PFSK-1 (cell line): ENCODE results near the gene AK8.

ENCODE experiments used
- FOXP2 ChIP-seq: optimal IDR thresholded peaks from 2 replicates; pipeline ENCODE3; 2011; ENCODE audit warnings: borderline replicate concordance, control low read depth, inconsistent platforms; ENCODE audit not compliant: insufficient read depth; ENCODE audit errors: extremely low read length, extremely low read depth
- POLR2AphosphoS5 ChIP-seq: IDR thresholded peaks from 2 replicates; pipeline ENCODE4 v1.6.1; 2012; ENCODE audit warnings: low read depth, mild to moderate bottlenecking, control low read depth, low read length, moderate library complexity
- SIN3A ChIP-seq: IDR thresholded peaks from 2 replicates; pipeline ENCODE4 v1.6.1; 2012; ENCODE audit warnings: mild to moderate bottlenecking, low read length, moderate library complexity, borderline replicate concordance; ENCODE audit not compliant: insufficient read depth
- TAF1 ChIP-seq: IDR thresholded peaks from 2 replicates; pipeline ENCODE4 v1.6.1; 2012; ENCODE audit warnings: low read length, control low read depth, borderline replicate concordance; ENCODE audit not compliant: insufficient read depth
- TF ChIP-seq, protein P1 (sequence below), 2 experiments: IDR thresholded peaks; 2 replicates each; pipeline versions ENCODE4 v1.6.1 to v1.8.0; 2011 to 2012; ENCODE audit warnings: low read depth in 2 of 2, low read length in 2 of 2, control low read depth in 1 of 2, inconsistent platforms in 1 of 2, mild to moderate bottlenecking in 1 of 2, moderate library complexity in 1 of 2; ENCODE audit not compliant: insufficient read depth in 1 of 2

AK8 gene

GRCh38 chr9:132770770-132771310 is 107.2 kb downstream of the AK8 start:
- TF ChIP-seq, protein P1, sequence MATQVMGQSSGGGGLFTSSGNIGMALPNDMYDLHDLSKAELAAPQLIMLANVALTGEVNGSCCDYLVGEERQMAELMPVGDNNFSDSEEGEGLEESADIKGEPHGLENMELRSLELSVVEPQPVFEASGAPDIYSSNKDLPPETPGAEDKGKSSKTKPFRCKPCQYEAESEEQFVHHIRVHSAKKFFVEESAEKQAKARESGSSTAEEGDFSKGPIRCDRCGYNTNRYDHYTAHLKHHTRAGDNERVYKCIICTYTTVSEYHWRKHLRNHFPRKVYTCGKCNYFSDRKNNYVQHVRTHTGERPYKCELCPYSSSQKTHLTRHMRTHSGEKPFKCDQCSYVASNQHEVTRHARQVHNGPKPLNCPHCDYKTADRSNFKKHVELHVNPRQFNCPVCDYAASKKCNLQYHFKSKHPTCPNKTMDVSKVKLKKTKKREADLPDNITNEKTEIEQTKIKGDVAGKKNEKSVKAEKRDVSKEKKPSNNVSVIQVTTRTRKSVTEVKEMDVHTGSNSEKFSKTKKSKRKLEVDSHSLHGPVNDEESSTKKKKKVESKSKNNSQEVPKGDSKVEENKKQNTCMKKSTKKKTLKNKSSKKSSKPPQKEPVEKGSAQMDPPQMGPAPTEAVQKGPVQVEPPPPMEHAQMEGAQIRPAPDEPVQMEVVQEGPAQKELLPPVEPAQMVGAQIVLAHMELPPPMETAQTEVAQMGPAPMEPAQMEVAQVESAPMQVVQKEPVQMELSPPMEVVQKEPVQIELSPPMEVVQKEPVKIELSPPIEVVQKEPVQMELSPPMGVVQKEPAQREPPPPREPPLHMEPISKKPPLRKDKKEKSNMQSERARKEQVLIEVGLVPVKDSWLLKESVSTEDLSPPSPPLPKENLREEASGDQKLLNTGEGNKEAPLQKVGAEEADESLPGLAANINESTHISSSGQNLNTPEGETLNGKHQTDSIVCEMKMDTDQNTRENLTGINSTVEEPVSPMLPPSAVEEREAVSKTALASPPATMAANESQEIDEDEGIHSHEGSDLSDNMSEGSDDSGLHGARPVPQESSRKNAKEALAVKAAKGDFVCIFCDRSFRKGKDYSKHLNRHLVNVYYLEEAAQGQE (IDR thresholded peaks at IDR 0.05; ENCODE audit: insufficient read depth in 1 of 2, low read depth in 2 of 2, low read length in 2 of 2): no peak
- no peak for TF ChIP-seq FOXP2
- TF ChIP-seq SIN3A: no peak
- no peak for TF ChIP-seq TAF1
- TF ChIP-seq POLR2AphosphoS5: no peak

DNA sequence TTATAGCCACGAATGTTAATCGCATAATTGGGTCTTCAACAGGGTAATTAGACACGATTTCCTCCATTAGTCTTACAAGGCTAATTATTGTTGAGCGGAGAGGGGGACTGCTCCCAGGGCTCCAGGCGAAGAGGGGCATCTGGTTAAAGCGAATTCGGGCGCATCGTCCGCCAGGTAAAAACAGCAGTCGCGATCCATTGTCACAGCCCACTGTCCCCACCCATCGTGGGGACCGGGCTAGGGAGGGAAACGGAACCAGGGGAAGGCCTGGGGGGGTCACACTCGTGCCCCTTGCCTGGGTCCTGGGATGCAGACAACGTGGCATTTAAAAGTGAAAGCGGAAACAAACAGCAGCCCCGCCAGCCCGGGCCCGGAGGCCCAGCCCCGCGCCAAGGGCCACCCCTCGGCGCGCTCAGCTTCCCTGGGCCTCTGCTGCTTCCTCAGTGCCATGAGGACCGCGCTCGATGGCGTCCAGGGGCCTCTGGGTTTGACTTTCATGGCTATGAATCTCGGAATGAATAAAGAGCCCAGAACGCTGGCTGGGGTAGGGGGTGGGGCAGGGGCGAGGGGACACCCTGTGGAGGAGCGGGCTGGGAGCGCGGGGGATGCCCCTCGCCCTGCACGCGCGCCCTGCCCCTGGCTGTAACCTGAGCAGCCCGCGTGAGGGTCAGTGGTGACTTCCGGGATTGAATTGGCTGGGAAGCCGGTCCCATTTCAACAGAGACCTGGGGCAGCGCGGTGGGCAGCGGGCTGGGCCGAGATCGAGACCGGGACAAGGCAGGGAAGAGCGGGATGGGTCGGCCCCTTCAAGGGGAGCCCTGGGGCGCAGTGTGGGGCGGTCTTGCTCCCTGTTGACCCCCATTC is 107.9 kb downstream of the AK8 start:
- TF ChIP-seq SIN3A: no peak

DNA sequence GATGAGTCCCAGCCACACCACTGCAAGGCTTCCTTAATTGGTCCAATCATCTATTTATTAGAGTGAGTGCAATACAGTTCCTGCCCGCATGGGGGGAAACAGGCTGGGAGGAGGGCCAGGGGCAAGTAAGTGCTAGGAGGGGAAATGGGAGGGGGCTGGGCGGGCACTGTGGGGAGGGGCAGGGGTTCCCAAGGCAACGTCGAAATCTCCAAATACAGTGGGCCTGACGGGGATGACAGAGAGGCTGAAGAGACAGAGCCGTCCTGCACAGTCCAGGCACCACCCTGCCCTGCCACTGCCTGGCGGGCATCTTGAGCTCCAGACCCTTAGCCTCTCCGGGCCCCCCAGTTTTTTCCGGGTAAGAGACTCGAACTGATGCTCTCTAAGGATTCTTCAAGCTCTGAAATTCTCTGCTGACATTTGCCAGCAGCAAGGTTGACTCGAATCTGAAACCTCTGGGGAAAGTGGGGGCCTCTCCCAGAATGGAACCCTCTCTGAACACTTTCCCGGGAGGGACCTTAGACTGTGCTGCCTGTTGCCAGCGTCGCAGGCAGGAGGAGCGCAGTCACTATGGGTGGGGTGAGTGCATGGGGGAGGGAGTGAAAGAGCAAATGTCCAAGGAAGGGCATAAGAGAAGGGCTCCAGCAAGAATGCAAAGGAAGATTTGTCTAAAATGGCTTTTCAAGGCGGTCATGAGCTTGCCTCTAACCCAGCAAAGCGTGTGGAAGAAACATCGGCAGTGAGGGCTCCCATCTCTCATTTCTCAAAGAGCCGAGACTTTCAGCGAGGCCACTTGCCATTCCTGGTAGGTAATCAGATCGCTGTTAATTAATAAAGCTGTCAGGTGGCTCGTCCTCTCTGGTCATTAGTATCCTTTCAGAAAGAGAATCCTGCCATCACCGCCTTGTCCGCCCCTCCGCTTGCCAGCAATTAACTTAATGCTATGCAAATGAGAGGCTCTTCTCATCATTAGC is 108.9 kb downstream of the AK8 start:
- TF ChIP-seq, protein P1 (IDR thresholded peaks at IDR 0.05; ENCODE audit: insufficient read depth in 1 of 2, low read depth in 2 of 2, low read length in 2 of 2): no peak
- TF ChIP-seq POLR2AphosphoS5 (no peak), TAF1 (no peak), FOXP2 (no peak), SIN3A (no peak)

- TF ChIP-seq POLR2AphosphoS5: no peak
- no peak for TF ChIP-seq FOXP2
- no peak for TF ChIP-seq TAF1
- no peak for TF ChIP-seq SIN3A
Observed at GRCh38 chr9:132763574-132763973, 114.5 kb downstream of the AK8 start.

- TF ChIP-seq TAF1 (no peak), FOXP2 (no peak), POLR2AphosphoS5 (no peak), SIN3A (no peak)
- TF ChIP-seq, protein P1 (IDR thresholded peaks at IDR 0.05; ENCODE audit: insufficient read depth in 1 of 2, low read depth in 2 of 2, low read length in 2 of 2): no peak
Observed at GRCh38 chr9:132762896-132763295, 115.2 kb downstream of the AK8 start.
